CD4-positive, alpha-beta T cell treated with Interleukin-4 for 4 hours (primary cell): Measurements from ENCODE around the gene CLIC1.

Experiments used
- DNase-seq: peaks from one replicate; pipeline ENCODE4 v3.0.0-alpha.2; 2020

Gene CLIC1

GRCh38 chr6:31736021-31736767, at the start of gene CLIC1:
Gene CLIC1, minus strand, starts transcription at chr6:31736530. Its CDS starts 230 bp downstream, at chr6:31736300.
- DNase-seq = peak; percentile 70

- no peak for DNase-seq
Measured at GRCh38 chr6:31785475-31785874, 49.1 kb upstream of the CLIC1 start.

- DNase-seq = no peak
Measured at GRCh38 chr6:31784098-31784925, 48.0 kb upstream of the CLIC1 start.

- DNase-seq = no peak
Measured at GRCh38 chr6:31782126-31782855, 46.0 kb upstream of the CLIC1 start.

- no peak for DNase-seq
Measured at GRCh38 chr6:31781244-31782125, 45.2 kb upstream of the CLIC1 start.

- no peak for DNase-seq
Measured at GRCh38 chr6:31780507-31781243, 44.3 kb upstream of the CLIC1 start.

GRCh38 chr6:31779908-31780307, 43.6 kb upstream of the CLIC1 start:
- DNase-seq = no peak

GRCh38 chr6:31778999-31779885, 42.9 kb upstream of the CLIC1 start:
- DNase-seq = no peak

GRCh38 chr6:31778193-31778592, 41.9 kb upstream of the CLIC1 start:
- no peak for DNase-seq

- DNase-seq = no peak
Measured at GRCh38 chr6:31777667-31778050, 41.3 kb upstream of the CLIC1 start.

- peak; percentile 75 for DNase-seq
Measured at GRCh38 chr6:31776989-31777666, 40.8 kb upstream of the CLIC1 start, which contains the start of gene VWA7. Gene VWA7, minus strand, starts transcription at chr6:31777328. Its CDS starts 549 bp downstream, at chr6:31776779.

- no peak for DNase-seq
Measured at GRCh38 chr6:31776485-31776988, 40.2 kb upstream of the CLIC1 start.

- DNase-seq = no peak
Measured at GRCh38 chr6:31775633-31776484, 39.5 kb upstream of the CLIC1 start.

GRCh38 chr6:31775184-31775583, 38.9 kb upstream of the CLIC1 start:
- no peak for DNase-seq

GRCh38 chr6:31771992-31772358, 35.6 kb upstream of the CLIC1 start:
- peak; percentile 23 for DNase-seq

GRCh38 chr6:31770860-31771259, 34.5 kb upstream of the CLIC1 start:
- no peak for DNase-seq

GRCh38 chr6:31769684-31770371, 33.5 kb upstream of the CLIC1 start:
- DNase-seq = peak; percentile 77
